Hepatic stellate cell (primary cell): ENCODE results near the gene CBX6.
"Not testable (repeated sequence)": the region's sequence is repeated elsewhere in the genome, so short reads cannot be mapped to it uniquely, and the experiment has no call there.

Experiments used
- DNase-seq: peaks from one replicate; pipeline ENCODE4 v3.0.0; 2011; ENCODE audit warnings: low spot score

Gene CBX6

DNA sequence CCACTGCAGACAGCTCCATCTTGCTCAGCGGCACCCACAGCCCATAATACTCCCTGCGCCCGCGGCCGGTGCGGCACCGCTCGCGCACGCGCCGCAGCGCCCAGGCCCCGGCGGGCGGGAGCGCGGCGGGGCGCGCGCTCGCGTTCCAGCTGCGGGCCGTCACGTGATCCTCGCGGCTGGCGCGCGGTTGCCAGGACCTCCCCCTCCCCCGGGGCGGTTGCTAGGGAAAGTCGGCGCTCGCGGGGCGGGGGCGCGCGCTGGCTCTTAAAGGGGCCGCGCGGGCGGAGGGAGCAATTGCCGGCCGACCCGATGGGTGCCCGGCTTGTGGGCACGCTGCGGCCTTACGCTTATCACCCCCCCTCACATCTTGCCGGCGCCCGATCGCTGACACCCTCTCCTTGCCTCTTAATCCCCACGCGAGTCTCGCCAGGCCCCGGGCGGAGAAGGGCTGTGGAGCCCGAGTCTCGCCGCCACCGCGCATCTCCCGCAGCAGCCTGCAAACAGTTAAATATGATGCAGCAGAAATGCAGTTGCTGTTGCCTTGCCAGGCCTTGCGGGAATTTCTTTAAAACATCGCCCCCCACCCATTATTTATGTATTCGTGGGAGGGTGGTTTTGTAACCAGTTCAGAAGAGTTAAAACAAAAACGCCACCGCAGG, at the start of gene CBX6:
Gene CBX6 (minus strand): TSS at position 45 of the 659 bp plus-strand sequence. CDS start 26 bp downstream, at position 19.
- peak; percentile 99 for DNase-seq

DNA sequence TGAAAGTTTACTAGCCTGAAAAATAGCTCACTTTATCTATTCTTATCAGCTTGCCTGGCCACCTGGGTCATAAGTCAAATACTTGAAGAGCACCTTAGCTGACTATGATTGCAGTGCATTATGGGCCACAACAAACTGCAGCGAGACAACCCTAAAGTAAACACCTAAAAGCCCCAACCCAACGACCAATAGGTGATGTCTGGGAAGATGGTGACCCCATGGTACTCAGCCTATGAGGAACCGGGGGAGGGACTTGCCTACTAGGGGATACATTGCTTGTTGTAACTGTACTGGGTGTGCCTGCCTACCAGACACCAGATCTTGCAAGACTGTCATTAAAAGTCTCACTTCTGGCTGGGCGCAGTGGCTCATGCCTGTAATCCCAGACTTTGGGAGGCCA, 49.8 kb upstream of the CBX6 start:
- DNase-seq: no peak

DNA sequence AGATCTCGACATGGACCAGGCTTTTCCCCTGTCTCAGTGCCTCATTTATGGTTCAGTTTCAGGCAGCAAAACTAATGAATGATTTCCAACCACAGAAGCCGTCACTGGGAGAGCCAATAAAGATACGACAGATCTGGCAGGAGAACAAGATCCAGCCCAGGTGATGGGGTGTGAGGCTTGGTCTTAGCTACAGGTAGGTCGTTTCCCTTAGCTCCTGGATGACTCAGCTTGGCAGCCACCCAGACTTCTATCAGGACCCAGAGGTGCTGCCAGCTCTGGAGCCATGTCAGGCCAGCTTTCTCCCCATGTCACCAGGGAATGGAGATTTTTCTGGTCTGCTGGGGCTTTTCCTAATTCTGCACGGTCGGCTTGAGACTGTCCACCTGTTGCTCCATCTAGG, 49.1 kb upstream of the CBX6 start:
- DNase-seq: no peak

DNA sequence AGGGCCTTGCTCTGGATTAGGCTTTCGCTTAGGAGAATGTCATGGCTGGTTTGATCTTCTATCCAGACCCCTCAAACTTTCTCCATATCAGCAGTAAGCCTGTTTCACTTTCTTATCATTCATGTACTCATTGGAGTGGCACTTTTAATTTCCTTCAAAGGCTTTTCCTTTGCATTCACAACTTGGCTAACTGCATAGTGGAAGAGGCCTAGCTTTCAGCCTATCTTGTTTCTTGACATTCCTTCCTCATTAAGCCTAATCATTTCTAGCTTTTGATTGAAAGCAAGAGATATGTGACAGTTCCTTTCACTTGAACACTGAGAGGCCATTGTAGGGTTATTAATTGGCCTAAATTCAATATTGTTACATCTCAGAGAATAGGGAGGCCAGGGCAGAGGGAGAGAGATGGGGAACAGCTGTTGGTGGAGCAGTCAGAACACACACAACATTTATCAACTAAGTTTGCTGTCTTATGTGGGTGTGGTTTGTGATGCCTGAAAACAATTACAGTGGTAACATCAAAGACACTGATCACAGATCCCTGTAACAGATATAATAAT, 47.7 kb upstream of the CBX6 start:
- DNase-seq: no peak

DNA sequence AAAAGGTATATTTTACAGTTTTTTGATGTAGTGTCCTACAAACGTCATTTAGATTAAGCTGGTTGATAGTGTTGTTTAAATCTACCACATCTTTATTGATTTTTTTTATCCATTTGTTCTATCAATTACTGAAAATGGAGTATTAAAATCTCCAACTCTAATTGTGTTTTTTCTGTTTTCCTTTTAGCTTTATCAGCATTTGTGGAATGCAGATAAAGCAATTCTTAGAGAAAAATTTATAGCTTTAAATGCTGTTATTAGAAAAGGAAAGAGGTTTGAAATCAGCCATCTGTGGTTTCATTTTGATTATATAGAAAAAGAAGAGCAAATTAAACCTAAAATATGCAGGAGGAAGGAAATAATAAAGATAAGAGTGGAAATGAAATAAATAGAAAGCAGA, 39.4 kb upstream of the CBX6 start:
- no peak for DNase-seq

DNA sequence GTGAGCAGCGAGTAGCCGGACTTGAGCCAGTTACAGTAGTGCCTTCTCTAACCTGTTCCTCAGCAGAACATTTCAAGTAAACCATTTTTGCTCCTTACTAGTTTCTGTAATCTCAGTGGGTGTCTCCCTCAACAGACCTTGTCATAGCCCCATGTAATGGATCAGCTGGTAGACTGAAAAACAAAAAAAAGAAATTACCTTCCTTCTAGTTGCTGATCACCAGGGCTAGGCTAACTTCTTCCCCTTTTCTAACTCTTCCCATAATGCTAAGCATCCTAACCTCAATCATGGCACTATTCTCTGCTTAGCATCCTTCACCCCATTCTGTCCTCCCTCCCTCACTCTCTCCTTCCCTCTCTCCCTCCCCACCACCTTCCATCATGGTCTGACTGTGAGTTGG, 35.8 kb upstream of the CBX6 start:
- DNase-seq: no peak

DNA sequence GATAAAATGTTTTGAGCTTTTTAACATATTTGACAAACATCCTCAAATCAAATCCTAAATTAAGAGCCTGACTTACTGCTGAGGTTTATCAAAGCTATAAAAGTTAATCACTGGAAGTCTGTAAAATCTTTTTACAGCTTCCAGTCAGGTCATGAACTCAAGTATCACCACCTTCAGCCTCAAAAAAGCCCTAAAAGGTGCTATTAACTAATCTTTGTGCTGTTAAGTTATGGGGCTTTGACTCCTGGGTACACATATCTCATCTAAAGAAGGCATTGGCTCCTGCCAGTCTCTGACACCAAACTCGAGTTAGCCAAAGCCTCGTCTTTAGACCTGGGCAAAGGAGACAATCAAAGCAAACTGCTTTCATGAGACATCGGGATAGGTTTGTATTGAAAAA, 34.0 kb upstream of the CBX6 start:
- no peak for DNase-seq

DNA sequence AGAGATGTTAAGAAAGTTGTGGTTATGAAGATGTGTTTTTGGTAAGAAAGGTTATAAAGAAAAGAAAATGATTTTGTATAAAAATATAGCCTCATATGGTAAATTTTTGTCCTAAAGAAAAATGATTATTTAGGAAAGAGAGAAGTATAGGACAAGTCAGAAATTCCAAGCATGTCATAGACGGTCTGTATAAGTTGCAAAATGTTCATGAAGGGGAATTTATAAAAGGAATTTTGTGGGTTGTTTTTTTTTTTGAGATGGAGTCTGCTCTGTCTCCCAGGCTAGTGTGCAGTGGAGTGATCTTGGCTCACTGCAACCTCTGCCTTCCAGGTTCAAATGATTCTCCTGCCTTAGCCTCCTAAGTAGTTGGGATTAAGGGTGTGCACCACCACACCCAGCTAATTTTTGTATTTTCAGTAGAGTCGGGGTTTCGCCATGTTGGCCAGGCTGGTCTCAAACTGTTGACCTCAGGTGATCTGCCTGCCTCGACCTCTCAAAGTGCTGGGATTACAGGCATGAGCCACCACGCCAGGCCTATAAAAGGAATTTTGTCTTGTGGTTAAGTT, 32.1 kb upstream of the CBX6 start:
- DNase-seq: not testable (repeated sequence)

DNA sequence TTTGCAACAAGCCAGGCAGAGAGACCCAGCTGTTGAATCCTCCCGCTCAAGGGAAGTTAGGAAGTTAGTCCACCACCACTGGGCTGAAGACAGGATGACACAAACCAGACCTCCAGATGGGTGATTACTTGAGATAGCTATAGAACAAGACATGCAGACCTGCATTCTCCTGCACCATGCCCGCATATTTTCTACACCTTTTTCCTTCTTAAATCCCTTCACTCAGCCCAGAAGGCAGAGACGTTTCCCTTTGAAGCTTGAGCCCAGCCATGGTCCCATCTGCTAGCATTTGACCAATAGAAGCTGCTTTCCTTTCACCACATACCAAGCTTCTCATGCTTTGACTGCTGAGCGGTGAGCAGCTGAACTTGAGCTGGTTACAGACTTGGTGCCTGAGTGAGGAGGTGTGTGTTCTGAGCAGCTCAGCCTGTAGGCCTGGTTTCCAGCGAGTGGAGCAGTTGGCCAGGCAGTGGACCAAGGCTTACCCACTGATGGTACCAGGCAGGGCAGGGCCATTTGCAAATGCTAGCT, 29.2 kb upstream of the CBX6 start:
- DNase-seq: no peak

DNA sequence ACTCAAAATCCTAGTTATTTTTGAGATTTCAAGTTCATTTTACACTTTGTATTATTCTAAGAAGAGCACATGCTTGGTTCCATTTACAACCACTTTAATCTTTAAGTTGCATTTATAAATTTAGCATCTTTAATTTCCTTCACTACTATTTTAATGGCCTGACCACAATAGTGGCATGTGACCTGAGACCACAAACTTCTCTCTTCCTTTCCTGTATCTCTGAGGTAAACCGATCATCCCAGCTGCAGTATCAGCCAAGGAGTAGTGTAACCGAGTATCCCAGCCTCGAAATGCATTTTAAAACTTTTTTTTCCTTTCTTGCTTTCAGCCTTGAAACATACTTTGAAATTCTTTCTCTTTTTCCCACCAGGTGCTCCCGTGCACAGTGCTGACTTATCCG, 28.7 kb upstream of the CBX6 start:
- DNase-seq: no peak

DNA sequence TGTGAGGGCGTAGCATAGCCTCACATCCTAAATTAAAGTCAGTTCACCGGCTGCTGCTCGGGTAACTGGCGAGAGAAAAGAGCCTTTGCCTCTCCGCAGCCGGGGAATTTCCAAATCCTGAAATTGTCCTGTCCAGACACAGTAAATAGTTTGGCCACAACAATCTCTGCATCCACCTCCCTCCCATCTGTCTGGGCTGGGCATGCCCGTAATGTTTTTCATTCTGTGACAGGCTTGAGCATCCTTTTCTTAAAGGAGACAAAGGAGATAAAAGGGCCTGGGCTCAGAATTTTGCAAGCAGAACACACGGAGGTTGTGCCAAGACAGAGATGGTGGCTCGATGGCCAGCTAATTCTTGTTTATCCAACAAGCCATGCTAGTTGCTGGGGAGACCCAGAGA, 19.2 kb upstream of the CBX6 start:
- DNase-seq: no peak

DNA sequence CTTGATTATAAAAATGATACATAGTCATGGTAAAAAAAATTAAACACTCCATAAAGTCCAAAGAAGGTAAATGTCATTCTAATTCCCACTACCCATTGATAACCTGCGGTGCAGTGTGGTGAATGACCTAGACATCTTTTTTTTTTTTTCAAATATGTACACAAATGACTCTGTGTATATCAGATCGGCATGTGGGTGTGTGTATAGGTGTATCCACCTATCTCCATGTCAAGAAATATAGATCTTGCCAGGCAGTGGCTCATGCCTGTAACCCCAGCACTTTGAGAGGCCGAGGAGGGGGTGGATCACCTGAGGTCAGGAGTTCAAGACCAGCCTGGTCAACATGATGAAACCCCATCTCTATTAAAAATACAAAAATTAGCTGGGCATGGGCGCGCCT, 18.4 kb upstream of the CBX6 start:
- no peak for DNase-seq

DNA sequence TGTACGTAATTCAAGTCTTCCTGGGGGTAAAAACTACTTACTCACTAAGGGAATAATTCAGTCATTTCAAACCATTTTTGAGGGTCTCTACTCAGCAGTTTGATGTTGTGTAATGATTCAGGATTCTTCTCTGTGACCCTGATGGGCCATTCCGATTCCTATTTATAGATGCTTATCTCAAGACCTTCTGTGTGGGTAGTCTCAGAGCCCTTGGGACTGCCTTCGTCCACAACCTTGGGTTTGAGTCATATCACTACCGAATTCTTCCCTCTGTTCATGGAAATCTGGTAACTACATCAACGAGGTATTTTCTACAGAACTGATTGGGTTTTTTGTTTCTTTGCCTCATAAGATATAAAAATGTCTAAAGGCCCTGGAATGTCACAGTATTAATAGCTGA, 14.3 kb upstream of the CBX6 start:
- DNase-seq: no peak

DNA sequence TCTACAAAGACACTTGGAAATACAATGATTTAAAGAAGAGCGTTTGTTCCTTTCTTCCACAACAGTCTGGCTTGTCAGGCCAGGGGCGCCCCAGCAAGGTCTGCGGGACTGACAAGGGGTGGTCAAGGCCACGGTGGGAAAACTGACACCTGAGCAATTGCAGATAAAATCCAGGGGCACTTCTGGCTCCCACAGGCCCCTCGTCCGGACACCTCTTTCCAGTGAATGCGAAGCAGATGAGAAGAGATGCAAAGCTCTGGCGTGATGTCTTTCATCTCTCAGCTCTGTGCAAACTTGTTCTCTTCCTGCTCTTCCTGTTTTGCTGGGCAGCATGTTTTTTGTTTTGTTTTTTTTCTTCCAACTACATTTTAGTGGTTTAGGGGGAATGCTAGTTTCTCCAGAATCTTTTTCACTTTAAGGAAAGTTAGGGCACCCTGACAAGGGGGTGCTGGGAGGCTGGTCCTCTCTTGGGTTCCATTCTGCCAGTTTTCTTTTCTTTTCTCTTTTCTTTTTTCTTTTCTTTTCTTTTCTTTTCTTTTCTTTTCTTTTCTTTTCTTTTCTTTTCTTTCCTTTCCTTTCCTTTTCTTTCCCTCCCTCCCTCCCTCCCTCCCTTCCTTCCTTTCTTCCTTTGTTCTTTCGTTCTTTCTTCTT, 11.1 kb upstream of the CBX6 start:
- no peak for DNase-seq

DNA sequence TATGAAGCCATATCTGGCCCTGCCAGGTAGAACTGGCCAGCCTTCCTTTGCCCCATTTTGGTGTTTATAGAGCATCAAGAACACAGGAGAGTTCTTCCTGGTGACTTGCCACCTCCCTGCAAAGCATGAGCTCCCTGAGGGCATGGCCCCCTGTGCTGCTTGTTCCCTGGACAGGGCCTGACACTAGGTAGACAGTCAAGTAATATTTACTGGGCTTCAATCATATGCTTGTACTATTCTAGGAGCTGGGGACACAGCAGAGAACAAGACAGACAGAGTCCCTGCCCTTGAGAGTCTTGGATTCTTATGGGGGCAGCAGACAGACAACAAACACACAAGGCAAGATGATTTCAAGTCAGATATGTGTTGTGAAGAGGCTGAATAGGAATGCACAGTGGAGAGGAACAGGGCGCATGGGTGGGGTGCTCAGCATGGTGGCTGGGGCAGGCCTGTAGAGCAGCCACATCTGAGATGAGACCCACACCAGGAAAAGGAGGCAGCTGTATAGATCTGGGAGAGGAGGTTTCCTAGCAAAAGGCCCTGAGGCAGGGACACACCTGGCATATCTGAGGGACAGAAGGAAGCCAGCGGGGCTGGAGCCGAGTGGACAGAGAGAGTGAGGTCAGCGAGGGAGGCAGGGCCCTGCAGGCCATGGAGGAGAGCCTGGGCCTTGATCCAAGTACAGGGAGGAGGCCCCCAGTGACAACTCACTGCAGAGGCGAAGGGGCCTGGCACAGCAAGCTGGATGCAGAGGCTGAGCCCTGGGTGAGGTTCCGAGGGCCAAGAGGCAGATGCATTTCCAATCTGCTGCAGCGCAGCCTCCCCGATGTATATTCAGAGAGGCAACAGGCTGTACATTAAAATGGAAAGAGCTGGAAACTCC, 10.2 kb upstream of the CBX6 start:
- DNase-seq: no peak

DNA sequence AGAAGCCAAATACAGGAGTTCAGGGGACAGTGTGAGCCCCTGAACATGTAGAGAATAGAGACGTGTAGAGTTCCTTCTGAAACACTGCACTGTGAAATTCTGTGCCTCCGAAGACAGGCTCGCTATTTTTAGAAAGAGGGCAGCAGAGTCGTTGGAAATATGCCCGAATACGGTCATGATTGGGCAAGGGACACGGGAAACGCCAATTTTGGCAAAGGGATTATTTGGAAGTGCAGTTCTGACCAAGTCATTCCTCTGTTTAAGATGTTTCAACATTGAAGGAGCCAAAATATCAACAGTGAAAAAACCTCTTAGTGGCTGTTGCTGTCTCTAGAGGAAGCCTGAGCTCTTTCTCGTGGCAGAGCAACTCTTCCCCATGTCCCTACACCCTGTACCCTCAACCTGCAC, 9.5 kb upstream of the CBX6 start:
- DNase-seq: peak; percentile 60

DNA sequence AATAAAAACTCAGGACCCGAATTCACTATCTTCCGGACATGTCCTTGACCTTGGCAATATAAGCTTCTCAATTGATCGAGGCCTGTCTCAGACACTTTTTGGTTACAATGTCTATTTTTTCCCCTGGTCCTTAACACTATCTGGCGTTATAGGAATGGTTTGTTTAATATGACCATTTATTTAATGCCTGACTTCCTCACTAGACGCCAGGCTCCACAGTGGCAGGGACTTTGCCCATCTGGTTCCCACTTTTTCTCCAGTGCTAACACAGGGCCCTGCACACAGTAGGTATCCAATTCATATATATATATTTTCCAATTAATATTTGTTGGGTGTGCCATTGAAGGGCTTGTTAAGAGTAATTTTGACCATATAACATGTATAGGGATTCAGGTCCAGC, 7.9 kb upstream of the CBX6 start:
- DNase-seq: no peak

DNA sequence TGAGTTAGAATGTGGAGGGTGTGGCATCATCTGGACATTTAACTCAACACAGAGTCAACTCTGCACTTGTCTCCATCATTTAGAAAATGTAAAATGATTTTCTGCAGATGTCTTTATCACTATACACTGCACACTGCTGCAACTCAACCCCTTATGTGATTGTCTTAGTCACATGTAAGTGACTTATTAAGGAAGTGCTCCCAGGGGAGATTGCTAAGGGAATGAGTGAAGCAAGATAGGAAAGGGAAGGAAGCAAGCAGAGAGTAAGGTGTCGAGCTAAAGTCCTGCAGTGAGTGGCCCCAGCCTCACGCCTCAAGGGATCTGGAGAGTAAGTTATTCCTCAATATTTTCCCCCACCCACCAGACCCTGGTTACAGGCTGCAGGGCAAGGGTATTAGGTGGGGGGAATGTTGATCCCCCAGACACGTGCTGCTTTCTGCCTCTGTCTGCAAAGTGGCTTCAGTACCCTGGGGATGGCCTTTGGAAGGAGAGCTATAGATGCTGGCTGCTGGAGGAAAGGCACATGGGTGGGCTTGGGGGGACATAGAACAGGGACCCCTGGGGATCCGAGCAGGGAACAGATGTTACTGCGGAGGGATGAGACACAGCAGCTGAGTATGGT, 7.2 kb upstream of the CBX6 start:
- no peak for DNase-seq

DNA sequence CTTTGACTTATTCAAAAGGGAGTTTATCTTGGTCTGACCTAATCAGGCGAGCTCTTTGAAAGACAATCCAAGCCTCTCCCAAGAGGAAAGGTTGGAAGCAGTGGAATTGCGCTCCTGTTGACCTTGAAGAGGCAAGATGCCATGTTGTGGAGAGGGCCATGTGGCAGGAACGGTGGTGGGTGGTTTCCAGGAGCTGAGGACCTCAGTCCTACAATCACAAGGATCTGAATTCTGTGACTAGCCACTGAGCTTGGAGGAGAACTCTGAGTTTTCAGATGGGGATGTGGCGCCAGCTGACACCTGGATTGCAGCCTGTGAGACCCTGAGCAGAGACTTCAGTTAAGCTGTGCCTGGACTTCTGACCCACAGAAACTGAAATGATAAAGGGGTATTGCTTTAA, 6.0 kb upstream of the CBX6 start:
- DNase-seq: no peak

DNA sequence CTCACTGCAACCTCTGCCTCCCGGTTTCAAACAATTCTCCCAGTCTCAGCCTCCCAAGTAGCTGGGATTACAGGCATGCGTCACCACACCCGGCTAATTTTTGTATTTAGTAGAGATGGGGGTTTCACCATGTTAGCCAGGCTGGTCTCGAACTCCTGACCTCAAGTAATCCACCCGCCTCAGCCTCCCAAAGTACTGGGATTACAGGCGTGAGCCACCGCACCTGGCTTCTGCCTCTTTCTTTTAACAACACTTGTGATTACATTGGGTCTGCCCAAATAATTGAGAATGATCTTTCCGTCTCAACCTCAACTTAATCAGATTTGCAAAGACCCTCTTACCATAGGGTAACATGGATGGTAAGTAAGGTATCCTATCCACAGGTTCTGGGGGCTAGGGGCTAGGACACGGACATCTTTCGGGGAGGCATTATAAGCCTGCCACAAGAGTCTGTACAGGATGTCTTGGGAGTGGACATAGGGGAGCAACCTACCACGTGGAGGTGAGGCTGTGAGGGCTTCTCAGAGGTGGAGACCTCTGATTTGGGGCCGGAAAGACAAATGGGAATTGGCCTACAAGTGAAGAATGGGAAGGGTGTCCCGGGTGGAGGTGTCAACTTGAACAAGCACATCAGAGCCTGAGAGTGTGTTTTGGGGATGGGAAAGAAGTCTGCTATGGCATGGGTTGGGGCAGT, 2.7 kb upstream of the CBX6 start:
- no peak for DNase-seq
